ENCODE data around the gene ENGASE.

The ENGASE gene

DNA sequence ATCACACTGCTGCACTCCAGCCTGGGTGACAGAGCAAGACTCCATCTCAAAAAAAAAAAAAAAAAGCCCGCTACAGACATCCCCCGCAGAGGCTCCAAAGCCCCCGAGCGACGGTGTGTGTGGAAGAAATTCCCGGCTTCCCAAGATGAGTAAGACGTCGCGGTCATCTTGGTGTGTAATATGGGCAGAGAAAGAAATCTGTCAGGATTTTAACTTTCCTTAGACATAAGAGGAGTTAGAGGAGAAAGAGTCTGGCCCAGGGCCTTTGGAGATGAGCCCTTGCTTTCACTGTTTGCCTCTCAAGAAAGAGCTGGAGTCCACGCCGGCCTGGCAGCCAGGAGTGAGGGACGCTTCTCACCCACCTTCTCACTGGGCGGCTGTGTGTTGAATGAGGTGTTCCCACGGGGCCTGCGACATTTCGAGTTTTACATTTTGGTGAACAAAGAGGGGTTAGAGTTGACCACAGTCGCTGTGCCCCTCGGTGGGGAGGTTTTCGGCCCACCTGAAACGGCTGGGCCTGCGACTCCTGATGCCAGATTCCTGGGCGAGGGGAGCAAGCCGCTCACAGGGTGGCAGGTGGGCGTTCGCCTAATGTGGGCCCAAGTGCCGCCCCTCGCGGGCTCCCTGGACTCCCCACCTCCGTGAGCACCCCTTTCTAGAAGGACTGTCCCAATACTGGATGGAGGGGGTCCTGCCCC, 32.8 kb upstream of the ENGASE start:
- H3K27me3 Mint-ChIP-seq (ENCODE audit: low read depth, poor library complexity) = peaks cover 21% of the 10 kb centered on the region
- H3K4me1 Mint-ChIP-seq = peaks cover 29% of the 10 kb centered on the region
- H3K4me3 Mint-ChIP-seq = no peak overlapping the region
- H3K27ac Mint-ChIP-seq = no peak overlapping the region
- TF ChIP-seq, protein P1, sequence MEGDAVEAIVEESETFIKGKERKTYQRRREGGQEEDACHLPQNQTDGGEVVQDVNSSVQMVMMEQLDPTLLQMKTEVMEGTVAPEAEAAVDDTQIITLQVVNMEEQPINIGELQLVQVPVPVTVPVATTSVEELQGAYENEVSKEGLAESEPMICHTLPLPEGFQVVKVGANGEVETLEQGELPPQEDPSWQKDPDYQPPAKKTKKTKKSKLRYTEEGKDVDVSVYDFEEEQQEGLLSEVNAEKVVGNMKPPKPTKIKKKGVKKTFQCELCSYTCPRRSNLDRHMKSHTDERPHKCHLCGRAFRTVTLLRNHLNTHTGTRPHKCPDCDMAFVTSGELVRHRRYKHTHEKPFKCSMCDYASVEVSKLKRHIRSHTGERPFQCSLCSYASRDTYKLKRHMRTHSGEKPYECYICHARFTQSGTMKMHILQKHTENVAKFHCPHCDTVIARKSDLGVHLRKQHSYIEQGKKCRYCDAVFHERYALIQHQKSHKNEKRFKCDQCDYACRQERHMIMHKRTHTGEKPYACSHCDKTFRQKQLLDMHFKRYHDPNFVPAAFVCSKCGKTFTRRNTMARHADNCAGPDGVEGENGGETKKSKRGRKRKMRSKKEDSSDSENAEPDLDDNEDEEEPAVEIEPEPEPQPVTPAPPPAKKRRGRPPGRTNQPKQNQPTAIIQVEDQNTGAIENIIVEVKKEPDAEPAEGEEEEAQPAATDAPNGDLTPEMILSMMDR (IDR thresholded peaks at IDR 0.05) = no peak
- no peak for DNase-seq
- no peaks in the 10 kb centered on the region for H3K9me3 Mint-ChIP-seq
- H3K36me3 Mint-ChIP-seq (ENCODE audit: low read depth) = no peaks in the 10 kb centered on the region

DNA sequence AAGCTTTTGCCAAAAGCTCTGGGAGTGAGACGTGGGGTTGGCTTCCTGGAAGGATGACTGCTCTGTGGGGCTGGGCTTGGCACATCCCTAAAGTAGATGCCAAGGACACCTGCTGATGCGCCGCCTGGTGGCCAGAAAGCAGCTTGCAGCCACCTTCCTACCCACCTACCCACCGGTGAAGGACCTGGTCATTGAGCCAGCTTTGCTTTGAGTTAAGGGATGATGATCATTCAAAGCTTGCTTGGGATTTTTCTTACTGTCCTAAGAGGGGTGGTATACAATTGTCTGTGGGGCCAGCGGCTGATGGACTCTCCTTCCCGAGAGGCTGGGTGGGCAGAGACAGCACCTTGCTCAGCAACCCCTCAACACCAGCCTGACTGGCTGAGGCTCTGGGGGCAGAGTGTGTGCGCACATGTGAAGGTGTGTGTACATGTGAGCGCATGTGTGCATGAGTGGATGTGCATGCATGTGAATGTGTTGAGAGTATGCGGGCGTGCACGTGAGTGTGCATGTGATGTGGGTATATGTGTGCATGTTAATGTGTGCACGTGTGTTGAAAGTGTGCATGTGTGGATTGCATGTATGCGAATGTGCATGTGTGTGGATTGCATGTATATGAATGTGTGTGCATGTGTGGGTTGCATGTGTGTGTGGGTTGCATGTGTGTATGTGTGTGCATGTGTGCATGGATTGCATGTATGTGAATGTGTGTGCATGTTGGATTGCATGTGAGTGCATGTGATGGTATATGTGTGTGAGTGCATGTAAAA, 32.0 kb upstream of the ENGASE start:
- TF ChIP-seq, protein P1 (IDR thresholded peaks at IDR 0.05) = peak; percentile 57
- Mint-ChIP-seq H3K4me3 (no peak overlapping the region), H3K27me3 (ENCODE audit: low read depth, poor library complexity) (peaks cover 21% of the 10 kb centered on the region), H3K27ac (no peak overlapping the region), H3K4me1 (peaks cover 29% of the 10 kb centered on the region), H3K9me3 (no peaks in the 10 kb centered on the region), H3K36me3 (ENCODE audit: low read depth) (no peaks in the 10 kb centered on the region)
- peak; percentile 58 for DNase-seq

DNA sequence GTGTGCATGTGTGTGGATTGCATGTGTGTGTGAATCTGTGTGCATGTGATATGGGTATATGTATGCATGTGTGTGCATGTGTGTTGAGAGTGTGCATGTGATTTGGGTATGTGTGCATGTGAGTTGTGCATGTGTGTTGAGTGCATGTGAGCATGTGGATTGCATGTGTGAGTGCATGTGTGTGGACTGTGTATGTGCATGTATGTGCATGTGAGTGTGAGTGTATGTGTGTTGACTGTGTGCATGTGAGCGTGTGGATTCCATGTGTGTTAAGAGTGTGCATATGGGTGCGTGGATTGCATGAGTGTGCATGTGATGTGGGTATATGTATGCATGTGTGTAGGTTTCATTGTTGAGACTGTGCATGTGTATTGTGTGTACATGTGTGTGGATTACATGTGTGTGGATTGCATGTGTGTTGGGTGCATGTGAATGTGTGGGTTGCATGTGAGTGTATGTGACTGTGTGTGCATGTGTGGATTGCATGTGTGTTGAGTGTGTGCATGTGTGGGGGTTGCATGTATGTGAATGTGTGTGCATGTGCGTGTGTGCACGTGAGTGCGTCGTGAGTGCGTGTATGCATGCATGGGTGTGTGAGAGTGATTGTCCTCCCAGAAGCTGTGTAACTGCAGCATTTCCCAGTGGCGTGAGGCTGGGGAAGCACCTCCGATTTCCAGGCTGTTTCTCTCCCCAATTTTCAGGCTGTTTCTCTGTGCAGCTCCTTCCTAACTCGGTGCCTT, 31.3 kb upstream of the ENGASE start:
- no peak for DNase-seq
- Mint-ChIP-seq H3K36me3 (ENCODE audit: low read depth) (no peaks in the 10 kb centered on the region), H3K4me1 (peaks cover 32% of the 10 kb centered on the region), H3K27me3 (ENCODE audit: low read depth, poor library complexity) (peaks cover 21% of the 10 kb centered on the region), H3K4me3 (no peak overlapping the region), H3K9me3 (no peaks in the 10 kb centered on the region), H3K27ac (no peak overlapping the region)
- TF ChIP-seq, protein P1 (IDR thresholded peaks at IDR 0.05) = no peak

DNA sequence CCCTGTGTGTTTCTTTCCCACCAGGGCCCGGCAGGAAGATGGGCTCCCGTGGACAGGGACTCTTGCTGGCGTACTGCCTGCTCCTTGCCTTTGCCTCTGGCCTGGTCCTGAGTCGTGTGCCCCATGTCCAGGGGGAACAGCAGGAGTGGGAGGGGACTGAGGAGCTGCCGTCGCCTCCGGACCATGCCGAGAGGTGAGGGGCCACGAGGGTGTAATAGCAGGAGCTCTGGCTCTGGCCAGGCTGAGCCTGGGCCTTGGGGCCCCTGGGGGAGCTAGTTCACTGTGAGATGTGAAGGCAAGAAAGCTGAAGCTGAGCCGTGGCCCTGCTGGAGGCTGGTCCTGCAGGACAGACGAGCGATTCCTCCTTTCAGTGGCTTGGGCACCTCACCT, 30.7 kb upstream of the ENGASE start:
- no peak for DNase-seq
- H3K4me1 Mint-ChIP-seq = peaks cover 32% of the 10 kb centered on the region
- H3K36me3 Mint-ChIP-seq (ENCODE audit: low read depth) = no peaks in the 10 kb centered on the region
- no peak overlapping the region for H3K27ac Mint-ChIP-seq
- TF ChIP-seq, protein P1 (IDR thresholded peaks at IDR 0.05) = no peak
- no peak overlapping the region for H3K4me3 Mint-ChIP-seq
- H3K9me3 Mint-ChIP-seq = no peaks in the 10 kb centered on the region
- H3K27me3 Mint-ChIP-seq (ENCODE audit: low read depth, poor library complexity) = peaks cover 21% of the 10 kb centered on the region

DNA sequence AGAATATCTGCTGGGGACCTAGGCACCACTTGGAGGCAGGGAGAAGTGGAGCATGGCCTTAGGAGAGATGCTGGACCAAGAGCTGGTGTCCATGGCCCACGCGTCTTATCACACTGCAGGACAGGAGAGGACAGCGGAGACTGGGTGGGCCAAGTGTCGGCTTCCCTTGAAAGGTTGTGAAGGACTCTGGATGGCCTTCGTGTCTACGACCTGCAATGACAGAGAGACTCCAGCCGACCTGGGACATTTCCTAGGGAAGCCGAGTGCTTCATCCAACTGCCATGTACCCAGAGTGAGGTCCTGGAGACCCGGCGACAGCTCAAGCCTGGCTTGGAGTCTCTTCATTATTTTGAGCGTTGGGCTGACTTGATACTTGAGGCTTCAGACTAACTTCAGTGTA, 30.2 kb upstream of the ENGASE start:
- TF ChIP-seq, protein P1 (IDR thresholded peaks at IDR 0.05) = no peak
- Mint-ChIP-seq H3K27ac (no peak overlapping the region), H3K36me3 (ENCODE audit: low read depth) (no peaks in the 10 kb centered on the region), H3K27me3 (ENCODE audit: low read depth, poor library complexity) (peaks cover 21% of the 10 kb centered on the region), H3K4me1 (peaks cover 32% of the 10 kb centered on the region), H3K4me3 (no peak overlapping the region), H3K9me3 (no peaks in the 10 kb centered on the region)
- no peak for DNase-seq
